Activated B cell treated with CpG ODN at 0.5 μM for 24 hours (primary cell): ENCODE measurements around the gene NRF1. TPM values are rescaled to one million over a fixed set of nuclear protein-coding genes. Genes with fewer than 3 reads are reported as not detected.

Experiments used
- ATAC-seq: fragments of 200-7000 bp; cut with Tn5 transposase; one replicate; pipeline ENCODE4 v1.10.0; 2021; ENCODE audit warnings: low read depth, mild to moderate bottlenecking, moderate library complexity
- CTCF ChIA-PET: fragments of 350-600 bp; sonication (Branson Sonifier 250); formaldehyde crosslinking; loops from one replicate; lab custom pipeline; 2021; ENCODE audit warnings: antibody characterized with exemption; lab: Charles Lee
- POLR2A ChIA-PET: fragments of 350-600 bp; sonication (Branson Sonifier 250); formaldehyde crosslinking; loops from one replicate; lab custom pipeline; 2021; ENCODE audit warnings: antibody characterized with exemption; lab: Charles Lee
- DNase-seq: peaks from one replicate; pipeline ENCODE4 v3.0.0; 2022
- H3K27ac Mint-ChIP-seq: one replicate; pipeline ENCODE4 v1.8.0; 2020; ENCODE audit warnings: mixed read lengths
- H3K27me3 Mint-ChIP-seq: one replicate; pipeline ENCODE4 v1.8.0; 2021; ENCODE audit warnings: mixed read lengths
- H3K36me3 Mint-ChIP-seq: one replicate; pipeline ENCODE4 v1.8.0; 2021; ENCODE audit warnings: low read depth, mixed read lengths
- H3K4me1 Mint-ChIP-seq: one replicate; pipeline ENCODE4 v1.8.0; 2021; ENCODE audit warnings: mixed read lengths
- H3K4me3 Mint-ChIP-seq: one replicate; pipeline ENCODE4 v1.8.0; 2020; ENCODE audit warnings: mild to moderate bottlenecking, mixed read lengths
- H3K9me3 Mint-ChIP-seq: one replicate; pipeline ENCODE4 v1.8.0; 2020; ENCODE audit warnings: mixed read lengths
- CTCF ChIP-seq: fragments of 200-600 bp; IDR thresholded peaks from one replicate; pipeline ENCODE4 v1.8.0; 2022; ENCODE audit warnings: antibody characterized with exemption, mild to moderate bottlenecking
- intact Hi-C: fragments of 100-400 bp; cut with micrococcal nuclease; formaldehyde crosslinking; loops from one replicate; pipeline ENCODE4 v1.15.1; 2024
- total RNA-seq: library from RNA; stranded (reverse); gene quantifications from 2 replicates; pipeline ENCODE4 v1.2.3, GENCODE V29; 2022

NRF1 gene
- total RNA-seq, 1 donor from 2014 or later, result 27.4 TPM

GRCh38 chr7:129684777-129685176 is 73.3 kb downstream of the NRF1 start:
- ChIA-PET POLR2A (no interaction called here), CTCF (no interaction called here)
- Mint-ChIP-seq H3K9me3 (no peaks in the 10 kb centered on the region), H3K4me1 (no peaks in the 10 kb centered on the region), H3K27ac (no peak overlapping the region), H3K36me3 (peaks cover 41% of the 10 kb centered on the region), H3K4me3 (no peak overlapping the region), H3K27me3 (no peaks in the 10 kb centered on the region)
- DNase-seq, result no peak
- ATAC-seq, result no peak
- TF ChIP-seq CTCF, result no peak
- intact Hi-C loops, result no loop called here

- intact Hi-C loops, result no loop called here
- DNase-seq (no peak), ATAC-seq (no peak)
- CTCF ChIA-PET, result no interaction called here
- Mint-ChIP-seq H3K9me3 (no peaks in the 10 kb centered on the region), H3K4me3 (no peak overlapping the region), H3K36me3 (peaks cover 44% of the 10 kb centered on the region), H3K27me3 (no peaks in the 10 kb centered on the region), H3K4me1 (no peaks in the 10 kb centered on the region), H3K27ac (no peak overlapping the region)
- POLR2A ChIA-PET, result no interaction called here
- no peak for TF ChIP-seq CTCF
These were observed 74.5 kb downstream of the NRF1 start for GRCh38 chr7:129686063-129686462.

GRCh38 chr7:129688503-129689222 is 77.1 kb downstream of the NRF1 start:
- ChIA-PET CTCF (no interaction called here), POLR2A (no interaction called here)
- Mint-ChIP-seq H3K4me1 (no peaks in the 10 kb centered on the region), H3K27ac (no peak overlapping the region), H3K9me3 (no peaks in the 10 kb centered on the region), H3K4me3 (no peak overlapping the region), H3K36me3 (peaks cover 59% of the 10 kb centered on the region), H3K27me3 (no peaks in the 10 kb centered on the region)
- no peak for TF ChIP-seq CTCF
- intact Hi-C loops, result no loop called here
- no peak for ATAC-seq
- no peak for DNase-seq

- peaks cover 65% of the 10 kb centered on the region for H3K36me3 Mint-ChIP-seq
- ChIA-PET CTCF (no interaction called here), POLR2A (interaction anchor here (0.6 kb wide), 1 partner anchor 344 kb away, joined by 4 read pairs; no protein-coding TSS in a partner anchor)
- H3K27me3 Mint-ChIP-seq, result no peaks in the 10 kb centered on the region
- DNase-seq, result no peak
- H3K4me1 Mint-ChIP-seq, result no peaks in the 10 kb centered on the region
- intact Hi-C loops, result no loop called here
- no peak for ATAC-seq
- H3K4me3 Mint-ChIP-seq, result no peak overlapping the region
- H3K27ac Mint-ChIP-seq, result no peak overlapping the region
- no peaks in the 10 kb centered on the region for H3K9me3 Mint-ChIP-seq
- TF ChIP-seq CTCF, result no peak
These were observed 78.6 kb downstream of the NRF1 start for GRCh38 chr7:129689995-129690581.

GRCh38 chr7:129690701-129691100 is 79.2 kb downstream of the NRF1 start:
- DNase-seq (no peak), ATAC-seq (no peak)
- Mint-ChIP-seq H3K9me3 (no peaks in the 10 kb centered on the region), H3K4me1 (no peaks in the 10 kb centered on the region), H3K4me3 (no peak overlapping the region), H3K27me3 (no peaks in the 10 kb centered on the region), H3K27ac (no peak overlapping the region), H3K36me3 (peaks cover 66% of the 10 kb centered on the region)
- ChIA-PET CTCF (no interaction called here), POLR2A (interaction anchor here (0.6 kb wide), 1 partner anchor 344 kb away, joined by 4 read pairs; no protein-coding TSS in a partner anchor)
- TF ChIP-seq CTCF, result no peak
- intact Hi-C loops, result no loop called here
